Neural crest cell (in vitro differentiated cells): ENCODE results near the gene CLBA1. TPM values are rescaled to one million over a fixed set of nuclear protein-coding genes. Genes with fewer than 3 reads are reported as not detected.
"Not testable (repeated sequence)": the region's sequence is repeated elsewhere in the genome, so short reads cannot be mapped to it uniquely, and the experiment has no call there.

Experiments
- DNase-seq: peaks from one replicate; pipeline ENCODE4 v3.0.0; 2021; ENCODE audit warnings: low read depth, mixed read lengths, low spot score
- H3K27ac Mint-ChIP-seq: one replicate; pipeline ENCODE4 v1.8.0; 2021; ENCODE audit warnings: mild to moderate bottlenecking, mixed read lengths; ENCODE audit not compliant: unreplicated experiment
- H3K27me3 Mint-ChIP-seq: 2 replicates; pipeline ENCODE4 v1.8.0; 2021; ENCODE audit warnings: low read depth, mild to moderate bottlenecking, mixed read lengths
- H3K36me3 Mint-ChIP-seq: 2 replicates; pipeline ENCODE4 v1.8.0; 2021; ENCODE audit warnings: low read depth, mild to moderate bottlenecking, mixed read lengths
- H3K4me1 Mint-ChIP-seq: 2 replicates; pipeline ENCODE4 v1.8.0; 2021; ENCODE audit warnings: mixed read lengths
- H3K4me3 Mint-ChIP-seq: one replicate; pipeline ENCODE4 v1.8.0; 2021; ENCODE audit warnings: mild to moderate bottlenecking, mixed read lengths
- H3K9me3 Mint-ChIP-seq: 2 replicates; pipeline ENCODE4 v1.8.0; 2021; ENCODE audit warnings: mixed read lengths
- CTCF ChIP-seq: fragments of 200-600 bp; sonication (generic); conservative IDR thresholded peaks from 2 replicates; pipeline ENCODE4 v1.5.0; 2021; ENCODE audit warnings: antibody characterized with exemption, mild to moderate bottlenecking
- total RNA-seq: library from RNA; stranded (reverse); gene quantifications from 2 replicates; pipeline ENCODE4 v1.2.1, GENCODE V29; 2021

Gene CLBA1
- total RNA-seq, 1 donor from 2014 or later, result 14.1 TPM

- Mint-ChIP-seq H3K4me1 (no peaks in the 10 kb centered on the region), H3K36me3 (no peaks in the 10 kb centered on the region), H3K27ac (no peak overlapping the region), H3K4me3 (no peak overlapping the region), H3K9me3 (no peaks in the 10 kb centered on the region), H3K27me3 (peaks cover 33% of the 10 kb centered on the region)
- no peak for TF ChIP-seq CTCF
- no peak for DNase-seq
Observed at GRCh38 chr14:104942586-104942985, 43.0 kb upstream of the CLBA1 start.

- H3K27me3 Mint-ChIP-seq, result peaks cover 25% of the 10 kb centered on the region
- not testable (repeated sequence) for DNase-seq, H3K4me1 Mint-ChIP-seq, H3K4me3 Mint-ChIP-seq, H3K36me3 Mint-ChIP-seq, H3K9me3 Mint-ChIP-seq, H3K27ac Mint-ChIP-seq
Observed at GRCh38 chr14:104943216-104944015, 42.2 kb upstream of the CLBA1 start.

- not testable (repeated sequence) for DNase-seq, H3K4me3 Mint-ChIP-seq, H3K9me3 Mint-ChIP-seq, H3K36me3 Mint-ChIP-seq, H3K4me1 Mint-ChIP-seq, H3K27ac Mint-ChIP-seq
- peaks cover 19% of the 10 kb centered on the region for H3K27me3 Mint-ChIP-seq
Observed at GRCh38 chr14:104944016-104944308, 41.6 kb upstream of the CLBA1 start.

- H3K27ac Mint-ChIP-seq, H3K36me3 Mint-ChIP-seq, DNase-seq, H3K4me1 Mint-ChIP-seq, H3K9me3 Mint-ChIP-seq, H3K4me3 Mint-ChIP-seq: not testable (repeated sequence)
- peaks cover 13% of the 10 kb centered on the region for H3K27me3 Mint-ChIP-seq
Observed at GRCh38 chr14:104944436-104945205, 41.0 kb upstream of the CLBA1 start.

- H3K9me3 Mint-ChIP-seq, H3K4me3 Mint-ChIP-seq, H3K36me3 Mint-ChIP-seq, H3K4me1 Mint-ChIP-seq, H3K27ac Mint-ChIP-seq, DNase-seq, H3K27me3 Mint-ChIP-seq: not testable (repeated sequence)
Observed at GRCh38 chr14:104945266-104945665, 40.3 kb upstream of the CLBA1 start.

GRCh38 chr14:104945986-104946965 lies 39.3 kb upstream of the CLBA1 start:
- H3K27ac Mint-ChIP-seq, H3K9me3 Mint-ChIP-seq, DNase-seq, H3K36me3 Mint-ChIP-seq, H3K4me1 Mint-ChIP-seq, H3K4me3 Mint-ChIP-seq, H3K27me3 Mint-ChIP-seq: not testable (repeated sequence)

GRCh38 chr14:104947201-104947600 lies 38.4 kb upstream of the CLBA1 start:
- not testable (repeated sequence) for H3K27me3 Mint-ChIP-seq, H3K27ac Mint-ChIP-seq, H3K4me1 Mint-ChIP-seq, H3K9me3 Mint-ChIP-seq, H3K36me3 Mint-ChIP-seq, H3K4me3 Mint-ChIP-seq, DNase-seq

- not testable (repeated sequence) for H3K4me1 Mint-ChIP-seq, H3K27me3 Mint-ChIP-seq, H3K4me3 Mint-ChIP-seq, H3K36me3 Mint-ChIP-seq, H3K27ac Mint-ChIP-seq, DNase-seq, H3K9me3 Mint-ChIP-seq
Observed at GRCh38 chr14:104947881-104948735, 37.5 kb upstream of the CLBA1 start.
